NCI-H1105 (cell line): Measurements from ENCODE around the gene KRT77.
"Not testable (repeated sequence)": the region's sequence is repeated elsewhere in the genome, so short reads cannot be mapped to it uniquely, and the experiment has no call there.

Source experiments
- DNase-seq: peaks from one replicate; lab custom pipeline; 2025; lab: John Stamatoyannopoulos, UW

The KRT77 gene

GRCh38 chr12:52703424-52703823, at the start of gene KRT77:
KRT77 (minus strand) TSS chr12:52703524; CDS start chr12:52703434, 90 bp downstream.
- DNase-seq = no peak

DNA sequence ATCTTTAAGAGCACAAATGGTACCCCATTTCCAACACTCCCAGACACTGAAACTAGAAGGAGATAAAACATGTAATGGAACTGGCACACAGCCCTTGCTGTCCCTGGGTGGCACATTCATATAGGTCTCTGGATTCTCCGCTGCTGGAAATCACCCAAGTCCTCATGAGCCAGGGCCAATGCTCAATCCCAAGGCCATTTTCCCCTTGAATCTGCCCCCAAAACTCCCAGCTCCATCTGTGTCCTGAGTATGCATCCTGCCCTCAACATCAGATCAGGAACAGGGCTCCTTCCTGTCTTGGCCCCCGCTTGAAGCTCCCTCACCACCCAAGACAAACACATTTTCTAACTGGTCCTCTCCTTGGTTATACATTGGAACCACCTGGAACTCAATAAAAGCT, 49.2 kb upstream of the KRT77 start:
- no peak for DNase-seq

DNA sequence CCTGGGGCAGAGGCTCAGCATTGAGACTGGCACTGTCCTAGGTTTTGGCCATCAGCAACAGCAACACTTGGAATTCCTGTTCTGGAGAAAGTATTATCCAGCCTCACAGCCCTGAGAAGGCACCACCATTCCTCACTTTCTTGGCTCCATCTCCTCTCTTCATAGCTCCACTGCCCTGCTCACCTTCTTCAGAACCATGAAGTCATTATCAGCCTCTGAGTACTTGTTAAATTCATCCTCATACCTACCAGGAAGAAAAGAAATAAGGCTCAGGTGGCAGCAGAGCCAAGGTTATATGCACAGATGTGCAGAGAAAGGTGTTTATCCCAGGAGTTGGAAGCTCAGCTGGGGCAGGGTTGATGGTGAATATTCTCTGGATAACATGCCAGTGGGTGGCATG, 48.5 kb upstream of the KRT77 start:
- no peak for DNase-seq

GRCh38 chr12:52750532-52750931, 47.2 kb upstream of the KRT77 start:
- DNase-seq = not testable (repeated sequence)

GRCh38 chr12:52749827-52750226, 46.5 kb upstream of the KRT77 start:
- no peak for DNase-seq

- no peak for DNase-seq
Measured at GRCh38 chr12:52748578-52748977, 45.3 kb upstream of the KRT77 start.

GRCh38 chr12:52745554-52745953, 42.2 kb upstream of the KRT77 start:
- no peak for DNase-seq

DNA sequence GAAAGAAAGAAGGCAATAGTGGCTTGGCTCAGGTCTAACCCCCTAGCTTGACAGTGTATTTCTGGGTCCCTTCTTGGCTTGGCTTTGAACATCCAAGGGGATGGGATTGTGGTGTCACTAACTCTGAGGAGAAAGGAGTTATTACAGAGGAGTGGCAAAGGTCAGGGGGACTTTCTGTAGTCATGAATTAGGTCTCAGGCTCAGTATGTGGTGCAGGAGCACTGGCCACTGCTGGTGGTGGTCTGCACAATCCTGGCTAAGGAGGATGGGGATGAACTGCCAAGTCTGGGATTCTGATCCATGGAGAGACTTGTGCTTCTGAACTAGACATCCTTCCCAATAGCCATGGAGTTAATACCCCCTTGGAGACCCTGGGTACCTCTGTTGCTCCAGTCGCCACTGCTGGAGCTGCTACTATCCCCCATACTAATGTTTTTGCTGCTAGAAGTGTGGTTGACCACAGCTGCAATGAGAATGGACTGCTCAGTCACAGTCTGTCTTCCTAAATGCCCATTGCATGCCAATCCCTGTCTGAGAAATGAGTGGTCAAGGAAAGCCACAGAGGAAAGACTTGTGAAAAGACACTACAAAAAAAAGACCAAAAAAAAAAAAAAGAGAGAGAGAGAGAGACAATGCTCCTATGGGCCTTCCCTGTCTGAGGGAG, 41.3 kb upstream of the KRT77 start:
- no peak for DNase-seq

DNA sequence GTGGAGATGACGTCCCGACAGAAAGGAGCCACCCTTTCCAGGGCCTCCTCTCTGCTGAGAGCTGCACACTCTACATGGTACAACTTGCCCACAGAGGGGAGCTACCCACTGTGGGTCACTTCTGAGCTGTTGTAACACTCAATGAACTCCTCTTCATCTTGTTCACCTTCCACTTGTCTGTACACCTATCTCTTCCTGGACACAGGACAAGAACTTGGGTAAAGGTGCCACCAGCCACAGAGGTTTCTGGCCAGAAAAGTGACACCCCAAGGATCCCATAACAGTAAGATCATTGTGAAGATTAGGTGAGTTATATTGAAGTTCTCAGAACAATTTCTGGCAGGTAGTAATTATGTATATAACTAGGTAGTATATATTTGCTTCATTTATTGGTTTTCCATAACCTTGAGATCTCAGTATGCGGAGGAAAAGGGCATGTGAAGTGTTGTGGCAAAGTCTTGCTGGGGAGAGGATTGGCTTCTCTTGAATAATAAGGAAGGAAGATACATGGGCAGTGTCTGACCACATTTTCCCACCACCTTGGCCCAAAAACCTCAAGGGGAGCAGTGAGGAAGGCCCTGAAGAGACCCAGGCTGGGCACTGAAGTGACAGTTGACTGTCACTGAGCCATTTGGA, 39.6 kb upstream of the KRT77 start:
- no peak for DNase-seq

GRCh38 chr12:52742196-52742580, 38.9 kb upstream of the KRT77 start:
- no peak for DNase-seq

- DNase-seq = no peak
Measured at GRCh38 chr12:52741375-52742195, 38.3 kb upstream of the KRT77 start.

DNA sequence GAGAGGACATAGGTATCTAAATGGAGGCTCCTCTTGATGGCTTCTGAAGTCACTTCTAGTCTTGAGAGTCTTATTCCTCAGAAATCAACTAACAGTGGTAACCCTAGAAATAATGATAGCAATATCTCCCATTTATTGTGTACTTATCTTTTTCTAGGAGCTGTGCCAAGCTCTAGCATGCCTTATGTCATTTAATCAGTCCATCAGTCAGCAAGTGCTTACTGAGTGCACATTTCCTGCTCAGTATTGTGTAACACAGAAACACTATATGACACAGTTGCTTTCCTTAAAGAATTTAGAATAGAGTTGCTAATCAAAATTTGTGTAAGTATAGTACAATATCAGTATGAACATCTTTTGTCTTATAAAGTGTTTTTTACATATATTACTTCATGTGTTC, 37.3 kb upstream of the KRT77 start:
- DNase-seq = peak; percentile 33

DNA sequence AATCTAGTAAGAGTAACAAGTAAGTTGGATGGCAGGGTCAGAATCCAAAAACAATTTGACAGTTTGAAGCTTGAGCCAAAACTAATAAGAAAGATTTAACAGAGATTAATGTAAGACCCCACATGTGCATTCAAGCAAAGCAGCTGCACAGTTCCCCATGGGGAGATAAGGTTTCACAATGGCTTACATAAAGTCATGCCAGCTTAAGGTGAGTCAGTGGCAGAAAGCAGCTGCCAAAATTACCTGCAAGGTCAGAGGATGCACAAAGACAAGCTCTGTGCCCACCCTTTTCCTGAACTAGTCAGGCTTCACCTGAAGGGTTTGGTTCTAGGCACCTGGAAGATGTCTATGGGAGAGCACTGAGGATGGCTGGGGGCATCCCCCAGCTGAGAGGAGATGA, 36.6 kb upstream of the KRT77 start:
- DNase-seq = no peak

GRCh38 chr12:52735816-52736632, 32.7 kb upstream of the KRT77 start:
- DNase-seq = no peak

DNA sequence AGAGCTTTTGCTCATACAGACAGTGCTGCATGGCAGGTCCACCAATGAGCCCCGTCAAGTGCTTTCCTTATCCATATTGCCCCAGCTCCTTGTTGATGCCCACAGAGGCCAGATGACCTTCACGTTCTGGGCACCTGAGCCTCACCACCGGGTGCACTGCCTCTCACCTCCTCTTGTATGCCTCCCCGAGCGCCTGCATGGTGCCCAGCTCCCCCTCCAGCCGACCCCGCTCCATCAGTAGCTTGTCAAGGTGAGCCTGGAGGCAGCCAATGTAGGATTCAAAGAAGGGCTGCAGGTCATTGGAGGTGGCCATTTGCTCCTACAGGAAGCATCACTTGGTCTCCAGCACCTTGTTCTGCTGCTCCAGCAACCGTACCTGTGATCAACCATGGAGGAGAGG, 31.8 kb upstream of the KRT77 start:
- no peak for DNase-seq

GRCh38 chr12:52730793-52731192, 27.5 kb upstream of the KRT77 start:
- no peak for DNase-seq

- no peak for DNase-seq
Measured at GRCh38 chr12:52730383-52730782, 27.1 kb upstream of the KRT77 start.

DNA sequence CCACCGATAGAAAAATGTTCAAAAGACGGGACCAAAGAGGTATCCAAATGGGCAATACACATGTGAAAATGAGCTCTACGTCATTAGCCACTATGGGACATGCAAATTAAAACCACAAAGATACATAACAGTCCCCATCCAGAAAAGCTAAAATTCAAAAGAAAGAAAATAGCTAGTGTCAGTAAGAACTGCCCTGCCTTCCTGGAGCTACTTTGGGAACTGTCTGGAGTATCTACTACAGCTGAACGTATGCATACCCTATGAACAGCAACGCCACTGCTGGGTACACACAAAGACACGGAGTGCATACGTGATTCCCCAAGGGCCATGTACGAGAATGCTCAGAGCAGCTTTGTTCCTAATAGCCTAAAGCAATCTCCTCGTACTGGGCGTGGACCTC, 25.8 kb upstream of the KRT77 start:
- DNase-seq = no peak

- no peak for DNase-seq
Measured at GRCh38 chr12:52728374-52728773, 25.1 kb upstream of the KRT77 start.

- no peak for DNase-seq
Measured at GRCh38 chr12:52727037-52727436, 23.7 kb upstream of the KRT77 start.

- no peak for DNase-seq
Measured at GRCh38 chr12:52726451-52726850, 23.1 kb upstream of the KRT77 start.

GRCh38 chr12:52724384-52724783, 21.1 kb upstream of the KRT77 start:
- no peak for DNase-seq
